B cell (primary cell): Measurements from ENCODE around the gene ZDHHC22. TPM values are rescaled to one million over a fixed set of nuclear protein-coding genes. Genes with fewer than 3 reads are reported as not detected.

Experiments
- ATAC-seq: fragments of 200-7000 bp; cut with Tn5 transposase; one replicate; pipeline ENCODE4 v1.10.0; 2021; ENCODE audit warnings: low read depth, mild to moderate bottlenecking, moderate number of reproducible peaks, moderate library complexity
- CTCF ChIA-PET: fragments of 350-600 bp; sonication (Branson Sonifier 250); formaldehyde crosslinking; loops from one replicate; lab custom pipeline; 2021; ENCODE audit warnings: antibody characterized with exemption, inconsistent platforms; lab: Charles Lee
- POLR2A ChIA-PET: fragments of 350-600 bp; sonication (Branson Sonifier 250); formaldehyde crosslinking; loops from one replicate; lab custom pipeline; 2021; ENCODE audit warnings: antibody characterized with exemption; lab: Charles Lee
- DNase-seq: peaks from one replicate; pipeline ENCODE4 v3.0.0; 2013
- H2AFZ ChIP-seq: 2 replicates; pipeline ENCODE4 v1.6.1; 2012; ENCODE audit warnings: mild to moderate bottlenecking, low read depth, low read length; ENCODE audit not compliant: insufficient read depth, poor library complexity, severe bottlenecking
- H3K27ac ChIP-seq, 2 donors: 1 replicate in 1 of 2; 2 replicates in 1 of 2; pipeline ENCODE4 v1.5.1; 2012 to 2013; ENCODE audit warnings: low read length in 2 of 2, mild to moderate bottlenecking in 2 of 2, moderate library complexity in 1 of 2
- H3K27me3 ChIP-seq, 4 experiments: fragments of 200-600 bp in 1 of 4; sonication (generic) in 1 of 4; replicated peaks in 1 of 4; 1 replicate in 2 of 4; 2 replicates in 2 of 4; pipeline versions ENCODE4 v1.6.1 to v1.7.0; 2013 to 2016; ENCODE audit warnings: low read length in 3 of 4, mild to moderate bottlenecking in 2 of 4, mixed read lengths in 1 of 4, moderate library complexity in 1 of 4; ENCODE audit not compliant: insufficient read depth in 4 of 4, control insufficient read depth in 3 of 4; ENCODE audit errors: control extremely low read depth in 1 of 4
- H3K36me3 ChIP-seq, 2 experiments: replicated peaks in 1 of 2; 1 replicate in 1 of 2; 2 replicates in 1 of 2; pipeline versions ENCODE4 v1.6.1 to v1.7.1; 2013; ENCODE audit warnings: low read length in 1 of 2; ENCODE audit not compliant: insufficient read depth in 2 of 2, control insufficient read depth in 1 of 2; ENCODE audit errors: control extremely low read depth in 1 of 2, extremely low read depth in 1 of 2
- H3K4me1 ChIP-seq, 2 donors: fragments of 200-600 bp in 1 of 2; sonication (generic) in 1 of 2; 1 replicate in 1 of 2; 2 replicates in 1 of 2; pipeline versions ENCODE4 v1.5.1 to v1.6.1; 2013 to 2017; ENCODE audit warnings: low read length in 2 of 2; ENCODE audit not compliant: control insufficient read depth in 2 of 2, insufficient read depth in 2 of 2
- H3K4me2 ChIP-seq: replicated peaks from 2 replicates; pipeline ENCODE3; 2012; ENCODE audit warnings: mild to moderate bottlenecking, low read depth, low read length; ENCODE audit not compliant: poor library complexity, severe bottlenecking
- H3K4me3 ChIP-seq, 5 experiments: fragments of 200-600 bp in 1 of 5; sonication (generic) in 1 of 5; 1 replicate in 3 of 5; 2 replicates in 2 of 5; pipeline versions ENCODE4 v1.5.1 to v1.7.0; 2011 to 2016; ENCODE audit warnings: low read length in 4 of 5, mild to moderate bottlenecking in 4 of 5, low read depth in 2 of 5, control low read depth in 1 of 5, moderate library complexity in 1 of 5; ENCODE audit not compliant: insufficient read depth in 1 of 5; ENCODE audit errors: control extremely low read depth in 1 of 5, extremely low read depth in 1 of 5
- H3K79me2 ChIP-seq: fragments of 200-600 bp; sonication (generic); one replicate; pipeline ENCODE4 v1.6.0; 2016; ENCODE audit warnings: low read length; ENCODE audit not compliant: control insufficient read depth, insufficient read depth
- H3K9ac ChIP-seq: fragments of 200-600 bp; sonication (generic); 2 replicates; pipeline ENCODE4 v1.6.1; 2017; ENCODE audit warnings: mild to moderate bottlenecking, low read length, moderate library complexity
- H3K9me3 ChIP-seq, 3 donors: one replicate each; pipeline versions ENCODE4 v1.6.1 to v1.7.1; 2013; ENCODE audit warnings: low read length in 2 of 3; ENCODE audit not compliant: control insufficient read depth in 2 of 3, insufficient read depth in 1 of 3; ENCODE audit errors: control extremely low read depth in 1 of 3
- H4K20me1 ChIP-seq: 2 replicates; pipeline ENCODE4 v1.6.0; 2012; ENCODE audit warnings: mild to moderate bottlenecking, low read length; ENCODE audit not compliant: insufficient read depth, control insufficient read depth, poor library complexity, severe bottlenecking
- H3K27ac Mint-ChIP-seq: one replicate; pipeline ENCODE4 v1.8.0; 2021; ENCODE audit warnings: mixed read lengths
- H3K27me3 Mint-ChIP-seq: one replicate; pipeline ENCODE4 v1.8.0; 2021; ENCODE audit warnings: mixed read lengths
- H3K4me1 Mint-ChIP-seq: one replicate; pipeline ENCODE4 v1.8.0; 2021; ENCODE audit warnings: mixed read lengths
- H3K4me3 Mint-ChIP-seq: one replicate; pipeline ENCODE4 v1.8.0; 2021; ENCODE audit warnings: mixed read lengths
- H3K9me3 Mint-ChIP-seq: one replicate; pipeline ENCODE4 v1.8.0; 2022; ENCODE audit warnings: mixed read lengths; ENCODE audit not compliant: insufficient read depth
- CTCF ChIP-seq: fragments of 200-600 bp; IDR thresholded peaks from one replicate; pipeline ENCODE4 v1.8.0; 2022; ENCODE audit warnings: antibody characterized with exemption, mild to moderate bottlenecking
- EZH2 ChIP-seq: IDR thresholded peaks from 2 replicates; pipeline ENCODE4 v1.6.1; 2012; ENCODE audit warnings: borderline replicate concordance, low read depth, mild to moderate bottlenecking, moderate library complexity, low read length; ENCODE audit not compliant: insufficient read depth, poor library complexity, severe bottlenecking
- WGBS: methylation state at CpG from one replicate; pipeline ENCODE4 v1.1.5; 2013; ENCODE audit warnings: missing lambda C conversion rate; ENCODE audit not compliant: insufficient coverage; 5-methylcytosine and 5-hydroxymethylcytosine counted together
- intact Hi-C: fragments of 100-400 bp; cut with micrococcal nuclease; formaldehyde crosslinking; loops from one replicate; pipeline ENCODE4 v1.10.0; 2022
- polyA plus RNA-seq: library from polyadenylated mRNA; depleted of rRNA; stranded (reverse); fragments of >200 nt; gene quantifications from 2 replicates; pipeline ENCODE4 v1.2.3, GENCODE V29; 2012
- total RNA-seq, 2 donors: library from RNA; stranded (reverse); fragments of 120-200 nt in 1 of 2; gene quantifications; 1 replicate in 1 of 2; 2 replicates in 1 of 2; pipeline versions ENCODE4 v1.2.3 to v1.2.4, GENCODE V29; 2013 to 2022

ZDHHC22 gene
- total and polyA plus RNA-seq, 2 donors (not counting 1 experiment from before 2014, with no cell fraction given), result not detected

DNA sequence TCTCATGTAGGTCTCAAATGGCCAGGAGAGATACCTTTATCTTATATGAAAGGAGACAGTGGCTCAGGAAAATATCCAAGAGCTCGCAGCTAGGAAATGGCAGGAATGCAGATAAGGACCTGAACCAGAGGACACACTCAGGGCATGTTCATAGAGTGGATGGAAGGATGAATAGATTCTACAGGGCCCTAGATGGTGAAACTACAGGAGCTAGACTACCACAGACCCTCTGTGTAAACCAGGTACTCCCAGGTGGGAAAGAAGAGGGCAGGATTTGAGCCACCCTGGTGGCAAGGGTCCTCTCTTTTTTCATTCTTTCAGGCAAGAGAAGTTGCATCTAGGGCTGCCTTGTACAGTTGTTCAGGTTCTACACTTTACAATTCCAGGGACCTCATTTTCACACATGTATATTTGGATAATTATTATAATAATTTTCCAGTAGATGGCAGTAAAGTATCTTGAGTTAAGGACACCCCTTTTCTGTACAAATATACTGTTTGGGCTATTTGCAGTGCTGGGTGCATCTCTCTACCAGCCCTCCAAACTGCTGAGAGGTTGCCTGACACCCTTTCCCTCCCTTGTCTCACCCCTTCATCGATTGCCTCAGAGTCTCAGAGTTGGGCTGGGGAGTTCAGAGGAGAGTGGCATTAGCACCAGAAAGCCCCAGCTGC lies 10.5 kb upstream of the ZDHHC22 start:
- 100% methylated on average over 1 of the region's 2 CpGs for WGBS
- Mint-ChIP-seq H3K4me1 (no peaks in the 10 kb centered on the region), H3K27ac (no peak overlapping the region), H3K4me3 (no peak overlapping the region), H3K27me3 (peaks cover 42% of the 10 kb centered on the region), H3K9me3 (no peaks in the 10 kb centered on the region)
- H3K79me2 ChIP-seq, result no peaks in the 10 kb centered on the region
- no peak overlapping the region for H3K27ac ChIP-seq
- H3K4me3 ChIP-seq, result no peak overlapping the region
- H3K9ac ChIP-seq, result no peak overlapping the region
- no peaks in the 10 kb centered on the region for H3K4me1 ChIP-seq
- H3K27me3 ChIP-seq, result peaks cover 0 to 29% (median 2%) of the 10 kb centered on the region in 4 experiments
- intact Hi-C loops, result loop anchor here (2.0 kb wide), 1 partner anchor 43 kb away; no protein-coding TSS in a partner anchor
- ChIA-PET CTCF (interaction anchor here (0.7 to 7.7 kb wide), 30 partner anchors 9 to 1445 kb away, joined by 3 to 108 read pairs (median 4); partner anchors contain the start of genes CIPC, TMEM63C and ZDHHC22), POLR2A (no interaction called here)
- H2AFZ ChIP-seq, result no peak overlapping the region
- DNase-seq (peak; percentile 46), ATAC-seq (peak; percentile 58)
- H3K4me2 ChIP-seq, result no peak overlapping the region
- H3K36me3 ChIP-seq, result no peaks in the 10 kb centered on the region
- H3K9me3 ChIP-seq, result peaks cover 0 to 3% (median 0%) of the 10 kb centered on the region in 3 donors
- TF ChIP-seq EZH2 (no peak), CTCF (peak; percentile 31)
- no peaks in the 10 kb centered on the region for H4K20me1 ChIP-seq

DNA sequence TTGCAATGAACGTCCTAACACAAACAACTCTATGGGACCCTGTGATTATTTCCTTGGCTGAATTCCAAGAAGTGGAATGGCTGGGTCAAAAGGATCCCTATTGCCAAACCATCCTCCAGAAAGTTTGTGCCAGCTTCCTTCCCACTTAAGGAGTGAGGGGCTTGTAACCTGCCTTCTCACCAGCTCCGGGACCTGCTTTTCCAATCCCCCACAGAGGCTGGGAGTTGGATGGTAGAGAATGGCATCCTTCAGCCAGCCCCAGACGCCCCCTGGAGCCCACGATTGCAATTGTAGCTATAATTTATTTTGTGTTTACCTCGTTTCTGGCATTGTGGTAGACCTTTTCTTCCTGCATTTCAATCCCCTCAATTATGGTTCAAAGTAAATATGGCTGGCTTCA lies 9.7 kb upstream of the ZDHHC22 start:
- Mint-ChIP-seq H3K4me3 (no peak overlapping the region), H3K27me3 (peaks cover 46% of the 10 kb centered on the region), H3K27ac (no peak overlapping the region), H3K4me1 (no peaks in the 10 kb centered on the region), H3K9me3 (no peaks in the 10 kb centered on the region)
- Histone ChIP-seq H3K27me3 (peaks cover 0 to 34% (median 3%) of the 10 kb centered on the region in 4 experiments), H3K4me2 (no peak overlapping the region), H3K4me1 (no peaks in the 10 kb centered on the region), H3K4me3 (no peak overlapping the region), H3K27ac (no peak overlapping the region), H3K79me2 (no peaks in the 10 kb centered on the region), H3K9me3 (peaks cover 0 to 3% (median 0%) of the 10 kb centered on the region in 3 donors), H4K20me1 (no peaks in the 10 kb centered on the region), H3K9ac (no peak overlapping the region), H2AFZ (no peak overlapping the region), H3K36me3 (no peaks in the 10 kb centered on the region)
- ChIA-PET CTCF (interaction anchor here (0.7 to 7.7 kb wide), 25 partner anchors 8 to 1446 kb away, joined by 3 to 108 read pairs (median 6); partner anchors contain the start of genes CIPC and ZDHHC22), POLR2A (interaction anchor here (0.5 kb wide), 1 partner anchor 165 kb away, joined by 4 read pairs; no protein-coding TSS in a partner anchor)
- TF ChIP-seq CTCF, result peak; percentile 52
- no peak for TF ChIP-seq EZH2
- intact Hi-C loops, result loop anchor here (2.0 kb wide), 1 partner anchor 42 kb away; no protein-coding TSS in a partner anchor
- no peak for ATAC-seq
- peak; percentile 37 for DNase-seq
- WGBS, result no CpG with 5 or more reads among the region's 5 CpGs
